ENCODE data around the gene B3GALT6. TPM values are rescaled to one million over a fixed set of nuclear protein-coding genes. Genes with fewer than 3 reads are reported as not detected.
A peak's percentile ranks its signal among the peaks of the same experiment; 100 is the strongest.
"Not testable (repeated sequence)": the region's sequence is repeated elsewhere in the genome, so short reads cannot be mapped to it uniquely, and the experiment has no call there.

The B3GALT6 gene
- total RNA-seq, 2 donors from 2014 or later, result 9.0 to 12.5 TPM

DNA sequence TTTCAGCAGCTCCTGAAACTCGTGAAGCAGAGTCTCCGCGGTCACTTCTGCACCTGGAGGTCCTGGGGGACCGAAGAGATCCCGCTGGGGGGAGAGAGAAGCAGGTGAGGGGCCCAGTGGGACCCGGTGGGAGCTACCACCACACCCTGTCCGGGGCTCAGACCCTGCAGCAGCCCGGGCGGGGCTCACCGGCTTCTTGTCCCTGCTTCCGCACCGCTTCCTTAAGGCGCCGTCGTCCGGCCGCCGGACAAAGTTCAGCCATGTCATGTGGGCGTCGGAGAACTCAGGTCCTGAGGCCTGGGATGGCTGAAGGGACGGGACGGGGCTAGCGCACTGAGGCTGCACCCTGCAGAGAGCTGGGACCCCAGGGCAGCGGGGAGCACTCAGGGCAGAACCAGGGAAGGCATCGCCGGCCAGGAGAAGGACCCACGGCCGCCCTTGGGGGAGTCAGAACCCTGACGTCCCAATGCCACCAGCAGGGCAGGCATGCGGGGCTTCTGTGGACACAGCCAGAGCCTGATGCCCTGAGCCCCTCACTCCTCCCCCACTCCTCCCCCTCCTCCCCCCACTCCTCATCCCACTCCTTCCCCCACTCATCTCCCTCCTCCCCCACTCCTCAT is 12.3 kb downstream of the B3GALT6 start:
- DNase-seq (ENCODE audit: low spot score in 2 of 2), result no peak
- Mint-ChIP-seq H3K27ac (no peak overlapping the region), H3K36me3 (no peaks in the 10 kb centered on the region), H3K9me3 (no peaks in the 10 kb centered on the region)
- no peak for ATAC-seq

DNA sequence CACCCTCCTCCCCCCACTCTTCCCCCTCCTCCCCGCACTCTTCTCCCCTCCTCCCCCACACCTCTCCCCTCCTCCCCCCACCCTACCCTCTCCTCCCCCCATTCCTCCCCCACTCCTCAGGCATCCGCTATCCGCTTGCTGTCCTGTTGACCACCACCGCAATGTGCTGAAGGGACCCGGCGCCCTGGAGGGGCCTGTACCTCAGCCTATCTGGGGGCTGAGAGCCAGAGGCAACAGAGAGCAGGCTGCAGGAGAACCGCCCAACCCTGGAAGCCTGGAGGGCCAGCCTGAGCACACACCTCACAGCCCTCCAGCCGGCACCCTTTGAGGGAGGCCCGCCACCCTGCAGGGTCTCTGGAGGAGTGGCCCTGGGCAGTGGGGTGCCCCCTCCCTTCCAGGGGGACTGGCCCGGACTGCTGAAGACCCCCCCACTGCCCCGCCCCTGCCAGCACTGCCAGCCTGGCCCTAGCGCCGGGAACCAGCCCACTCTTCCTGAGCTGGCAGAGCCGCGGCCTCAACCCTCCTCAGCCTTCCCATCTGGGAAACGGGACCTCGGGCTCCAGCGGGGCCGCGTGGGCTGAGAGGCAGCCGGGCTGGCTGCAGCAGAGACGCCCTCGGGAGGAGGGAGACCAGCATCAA is 13.3 kb downstream of the B3GALT6 start:
- no peak for ATAC-seq
- Mint-ChIP-seq H3K9me3 (no peaks in the 10 kb centered on the region), H3K36me3 (no peaks in the 10 kb centered on the region), H3K27ac (no peak overlapping the region)
- no peak for DNase-seq (ENCODE audit: low spot score in 2 of 2)

DNA sequence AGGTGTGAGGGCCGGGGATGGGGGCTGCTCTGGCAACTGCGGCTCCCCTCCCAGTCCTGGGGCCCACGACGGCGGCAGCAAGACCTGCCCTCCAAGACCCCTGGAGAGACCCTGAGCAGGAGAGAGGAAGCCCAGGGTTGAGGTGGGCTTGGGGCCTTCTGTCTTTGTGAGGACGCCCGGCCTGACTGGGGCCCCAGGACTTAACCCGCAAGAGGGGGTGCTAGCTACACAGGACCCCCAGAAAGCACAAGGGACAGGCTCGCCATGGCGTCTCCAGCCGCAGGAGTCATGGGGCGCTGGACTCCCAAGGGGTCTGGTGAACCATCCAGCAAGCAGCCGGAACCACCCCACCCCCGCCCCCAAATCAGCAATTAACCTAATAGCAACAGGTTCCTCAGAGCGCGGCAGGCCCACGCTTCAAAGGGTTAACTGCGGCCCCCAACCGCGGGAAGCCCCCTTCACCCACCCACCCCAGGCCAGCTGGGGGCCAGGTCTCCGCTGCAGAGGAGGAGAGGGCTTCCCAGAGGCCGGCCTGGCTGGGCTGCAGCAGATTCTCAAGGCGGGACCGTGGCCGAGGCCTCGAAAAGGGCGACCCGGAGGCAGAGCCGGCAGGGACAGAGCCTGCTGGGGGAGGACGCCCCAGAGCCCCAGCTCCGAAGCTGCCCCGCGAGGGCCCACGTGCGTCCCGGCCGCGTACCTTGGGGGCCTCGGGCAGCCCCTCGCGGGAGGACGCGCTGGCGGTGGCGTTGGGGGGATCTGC is 14.0 kb downstream of the B3GALT6 start:
- DNase-seq (ENCODE audit: low spot score in 2 of 2) (no peak), ATAC-seq (no peak)
- Mint-ChIP-seq H3K9me3 (no peaks in the 10 kb centered on the region), H3K36me3 (no peaks in the 10 kb centered on the region), H3K27ac (no peak overlapping the region)

DNA sequence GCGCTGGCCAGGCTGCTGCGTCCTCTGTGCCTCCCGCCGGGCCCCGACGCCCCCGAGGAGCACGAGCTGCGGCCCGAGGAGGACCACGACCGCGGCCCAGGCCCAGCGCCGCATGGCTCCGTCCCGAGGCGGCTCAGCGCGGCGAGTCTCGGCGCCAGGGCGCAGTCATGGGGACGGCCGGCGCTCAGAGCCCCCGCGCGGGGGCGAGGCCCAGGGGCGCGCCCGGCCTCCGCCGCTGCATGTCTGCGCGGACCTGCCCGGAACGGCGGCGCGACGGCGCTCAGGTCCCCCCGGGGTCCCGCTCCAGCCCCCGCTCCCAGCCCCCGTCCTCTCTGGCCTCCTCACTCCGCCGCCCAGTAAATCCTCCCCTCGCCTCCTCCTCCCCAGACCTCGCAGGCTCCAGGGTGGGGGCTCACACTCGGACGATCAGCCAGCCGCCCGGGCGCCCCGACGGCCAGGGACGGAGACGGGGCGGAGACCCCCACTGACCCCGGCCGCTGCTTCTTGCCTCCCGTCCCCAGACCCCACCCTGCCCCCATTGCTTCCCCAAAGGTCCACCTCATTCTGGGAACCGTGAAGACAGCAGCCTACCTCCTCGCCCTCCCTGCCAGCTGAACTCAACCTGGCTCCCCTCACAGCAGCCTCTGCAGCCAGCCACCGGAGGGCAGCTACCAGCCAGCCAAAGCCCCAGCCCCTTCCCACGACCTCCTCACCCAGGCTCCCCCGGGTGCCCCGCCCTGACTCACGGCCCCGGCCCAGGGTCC is 14.7 kb downstream of the B3GALT6 start, which contains the start of gene C1QTNF12:
Gene C1QTNF12 (minus strand): TSS at position 146 of the 764 bp plus-strand sequence. CDS start 32 bp downstream, at position 114.
- H3K27ac Mint-ChIP-seq, result no peak within 1 kb of the TSS
- H3K36me3 Mint-ChIP-seq, result no peaks in the 10 kb centered on the region
- ATAC-seq, result no peak
- DNase-seq (ENCODE audit: low spot score in 2 of 2), result no peak
- H3K9me3 Mint-ChIP-seq, result no peaks in the 10 kb centered on the region

DNA sequence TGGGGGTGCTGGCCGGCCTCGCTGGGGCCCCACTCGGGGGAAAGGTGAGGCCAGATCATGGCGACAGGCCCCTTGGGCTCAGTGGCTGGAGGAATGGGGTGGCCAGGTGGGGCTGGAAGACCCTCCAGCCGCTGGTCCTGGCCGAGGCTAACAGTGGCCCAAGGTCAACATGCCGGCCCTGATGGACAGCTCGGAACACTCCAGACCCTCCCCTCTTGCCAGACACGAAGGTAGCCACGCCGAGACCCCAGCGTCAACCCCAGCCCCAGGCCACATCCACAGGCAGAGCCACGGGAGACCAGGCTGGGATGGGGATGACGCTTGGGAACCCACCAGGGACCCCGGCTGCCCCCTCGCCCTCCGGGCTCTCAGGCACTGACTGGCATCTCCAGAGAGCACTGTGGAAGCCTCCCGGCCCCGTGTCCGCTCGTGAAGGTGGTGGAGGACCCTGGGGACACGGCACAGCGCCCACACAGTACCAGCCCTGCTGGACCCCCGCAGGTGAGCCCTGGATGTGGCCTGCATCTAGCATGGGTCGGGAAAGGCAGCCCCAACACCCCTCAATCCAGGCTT is 15.4 kb downstream of the B3GALT6 start:
- no peaks in the 10 kb centered on the region for H3K9me3 Mint-ChIP-seq
- no peak overlapping the region for H3K27ac Mint-ChIP-seq
- DNase-seq (ENCODE audit: low spot score in 2 of 2) (no peak), ATAC-seq (no peak)
- no peaks in the 10 kb centered on the region for H3K36me3 Mint-ChIP-seq

DNA sequence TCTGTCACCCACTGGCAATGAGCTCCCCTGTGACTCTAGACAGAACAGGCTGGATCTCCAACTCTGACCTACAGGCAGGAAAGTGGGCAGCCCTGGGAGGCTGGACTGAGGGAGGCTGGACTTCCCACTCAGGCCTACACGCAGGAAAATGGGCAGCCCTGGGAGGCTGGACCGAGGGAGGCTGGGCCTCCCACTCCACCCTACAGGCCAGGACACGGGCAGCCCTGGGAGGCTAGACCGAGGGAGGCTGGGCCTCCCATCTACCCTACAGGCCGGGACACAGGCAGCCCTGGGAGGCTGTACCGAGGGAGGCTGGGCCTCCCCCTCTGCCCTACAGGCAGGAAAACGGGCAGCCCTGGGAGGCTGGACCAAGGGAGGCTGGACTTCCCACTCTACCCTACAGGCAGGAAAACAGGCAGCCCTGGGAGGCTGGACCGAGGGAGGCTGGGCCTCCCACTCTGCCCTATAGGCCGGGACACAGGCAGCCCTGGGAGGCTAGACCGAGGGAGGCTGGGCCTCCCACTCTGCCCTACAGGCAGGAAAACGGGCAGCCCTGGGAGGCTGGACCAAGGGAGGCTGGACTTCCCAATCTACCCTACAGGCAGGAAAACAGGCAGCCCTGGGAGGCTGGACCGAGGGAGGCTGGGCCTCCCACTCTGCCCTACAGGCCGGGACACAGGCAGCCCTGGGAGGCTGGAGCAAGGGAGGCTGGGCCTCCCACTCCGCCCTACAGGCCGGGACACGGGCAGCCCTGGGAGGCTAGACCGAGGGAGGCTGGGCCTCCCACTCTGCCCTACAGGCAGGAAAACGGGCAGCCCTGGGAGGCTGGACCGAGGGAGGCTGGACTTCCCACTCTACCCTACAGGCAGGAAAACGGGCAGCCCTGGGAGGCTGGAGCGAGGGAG is 16.2 kb downstream of the B3GALT6 start:
- not testable (repeated sequence) for ATAC-seq; H3K9me3 Mint-ChIP-seq; H3K27ac Mint-ChIP-seq; DNase-seq (ENCODE audit: low spot score in 2 of 2); H3K36me3 Mint-ChIP-seq

DNA sequence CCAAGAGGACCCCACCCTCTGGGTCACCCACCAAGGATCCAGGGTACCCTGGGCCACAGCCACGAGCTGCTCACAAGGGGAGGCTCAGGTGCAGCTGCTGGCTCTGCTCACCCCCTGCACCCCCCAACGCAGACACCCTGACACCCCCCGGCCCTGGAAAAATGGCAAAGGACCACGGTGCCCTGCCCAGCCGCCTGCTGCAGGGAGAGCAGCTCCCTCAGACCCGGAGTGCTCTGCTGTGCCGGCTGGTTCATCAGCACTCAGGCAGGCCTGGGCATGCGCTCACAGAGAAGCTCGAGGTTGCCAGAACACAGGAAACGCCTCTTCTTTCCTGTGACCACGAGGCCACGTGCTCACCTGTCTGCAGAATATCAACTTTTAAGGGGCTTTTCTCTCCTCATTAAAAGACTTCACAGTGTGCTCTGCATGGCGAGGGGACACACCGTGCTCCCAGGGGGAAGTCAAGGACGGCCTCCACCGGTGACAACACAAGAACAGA is 18.8 kb downstream of the B3GALT6 start:
- H3K27ac Mint-ChIP-seq, result peak overlapping the region; percentile 65 to 95
- peaks cover 6 to 8% of the 10 kb centered on the region in 2 donors for H3K36me3 Mint-ChIP-seq
- peak in 1 of 2 donors; percentile 84 for DNase-seq (ENCODE audit: low spot score in 2 of 2)
- ATAC-seq, result peak; percentile 77 to 92
- no peaks in the 10 kb centered on the region for H3K9me3 Mint-ChIP-seq

DNA sequence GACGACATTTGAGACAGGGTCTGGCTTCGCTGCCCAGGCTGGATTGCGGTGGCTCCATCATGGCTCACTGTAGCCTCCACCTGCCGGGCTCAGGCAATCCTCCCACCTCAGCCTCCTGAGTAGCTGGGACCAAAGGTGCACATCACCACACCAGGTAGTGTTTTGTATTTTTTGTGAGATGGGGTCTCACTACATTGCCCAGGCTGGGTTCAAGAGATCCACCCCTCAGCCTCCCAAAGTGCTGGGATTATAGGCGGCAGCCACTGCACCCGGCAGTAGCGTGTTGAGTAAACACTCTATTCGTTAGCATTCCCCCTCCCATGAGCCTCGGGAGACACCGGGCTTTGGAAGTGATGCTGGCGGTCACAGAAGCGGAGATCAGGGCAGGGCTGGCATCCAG is 21.3 kb downstream of the B3GALT6 start:
- DNase-seq (ENCODE audit: low spot score in 2 of 2) (no peak), ATAC-seq (no peak)
- no peaks in the 10 kb centered on the region for H3K9me3 Mint-ChIP-seq
- peak overlapping the region in 1 of 2 donors; percentile 67 for H3K27ac Mint-ChIP-seq
- peaks cover 6 to 13% of the 10 kb centered on the region in 2 donors for H3K36me3 Mint-ChIP-seq

DNA sequence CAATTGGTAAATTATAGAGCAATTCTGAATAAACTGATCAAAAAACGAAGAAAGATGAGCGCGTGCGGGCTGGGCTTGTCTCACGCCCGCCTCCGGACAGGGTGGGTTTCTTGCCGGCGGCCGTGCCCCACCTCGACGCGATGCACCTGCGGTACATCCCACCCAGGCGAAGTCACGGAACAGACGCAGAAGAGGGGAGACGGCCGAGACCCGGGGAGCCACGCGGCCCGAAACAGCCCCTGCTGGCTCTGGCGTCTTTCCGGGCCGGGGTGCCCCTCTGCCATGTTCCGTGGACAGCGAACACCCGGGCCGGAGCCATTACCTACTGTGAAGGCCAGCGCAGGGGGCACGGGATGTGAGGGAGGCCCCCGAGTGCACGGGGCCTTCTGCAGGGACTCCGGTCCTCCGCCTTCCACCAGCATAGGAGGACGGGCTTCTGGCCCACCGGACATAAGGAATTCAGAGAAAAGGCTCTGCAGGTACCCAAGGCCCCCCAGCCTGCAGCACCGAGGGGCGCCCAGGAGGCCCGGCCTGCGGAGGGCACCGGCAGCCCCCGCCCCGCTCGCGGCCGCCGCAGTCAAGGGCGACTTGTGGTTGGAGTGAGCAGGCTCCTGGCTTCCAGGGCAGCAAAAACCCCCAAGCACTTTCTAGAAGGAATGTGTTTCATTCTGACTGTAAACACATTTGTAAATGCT is 22.1 kb downstream of the B3GALT6 start:
- Mint-ChIP-seq H3K36me3 (peaks cover 6 to 13% of the 10 kb centered on the region in 2 donors), H3K27ac (peak overlapping the region in 1 of 2 donors; percentile 67), H3K9me3 (no peaks in the 10 kb centered on the region)
- ATAC-seq (no peak), DNase-seq (ENCODE audit: low spot score in 2 of 2) (no peak)

DNA sequence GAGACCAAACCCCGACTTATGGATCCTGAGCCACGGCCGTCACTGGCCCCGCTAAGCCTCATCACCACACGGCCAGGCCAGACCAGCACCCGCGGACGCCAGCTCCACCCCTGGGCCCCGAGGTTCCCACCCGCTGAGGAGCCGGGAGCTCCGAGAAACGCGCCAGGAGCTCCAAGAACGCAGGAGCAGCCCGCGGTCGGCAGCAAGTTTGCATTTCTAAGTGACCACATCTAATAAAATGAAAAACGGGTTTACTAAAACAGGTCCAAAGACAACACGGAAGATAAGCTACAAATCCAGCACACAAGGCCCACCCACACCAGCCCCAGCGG is 22.6 kb downstream of the B3GALT6 start:
- ATAC-seq, result no peak
- no peak for DNase-seq (ENCODE audit: low spot score in 2 of 2)
- H3K9me3 Mint-ChIP-seq, result no peaks in the 10 kb centered on the region
- no peak overlapping the region for H3K27ac Mint-ChIP-seq
- H3K36me3 Mint-ChIP-seq, result peaks cover 6 to 17% of the 10 kb centered on the region in 2 donors

DNA sequence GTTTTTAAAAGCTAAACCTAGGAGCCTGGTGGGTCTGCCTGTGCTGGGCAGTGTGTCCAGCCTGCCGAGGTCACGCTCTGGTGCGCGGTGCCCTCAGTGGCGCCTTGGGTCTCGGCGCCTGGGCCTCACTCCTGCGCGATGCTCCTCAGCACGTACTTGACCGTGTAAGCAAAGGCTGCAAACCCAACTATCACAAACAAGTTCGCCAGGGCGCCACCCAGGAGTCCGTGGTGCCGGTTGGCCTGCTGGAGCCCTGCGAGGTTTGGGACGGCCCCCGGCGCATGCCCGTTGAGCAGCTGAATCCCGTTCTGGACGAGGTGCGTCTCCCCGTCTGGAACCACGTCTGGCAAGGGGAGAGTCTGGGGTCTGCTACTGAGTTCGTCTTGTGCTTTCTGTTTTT is 23.0 kb downstream of the B3GALT6 start:
- no peak for ATAC-seq
- peaks cover 6 to 21% of the 10 kb centered on the region in 2 donors for H3K36me3 Mint-ChIP-seq
- H3K9me3 Mint-ChIP-seq, result no peaks in the 10 kb centered on the region
- no peak for DNase-seq (ENCODE audit: low spot score in 2 of 2)
- H3K27ac Mint-ChIP-seq, result no peak overlapping the region

DNA sequence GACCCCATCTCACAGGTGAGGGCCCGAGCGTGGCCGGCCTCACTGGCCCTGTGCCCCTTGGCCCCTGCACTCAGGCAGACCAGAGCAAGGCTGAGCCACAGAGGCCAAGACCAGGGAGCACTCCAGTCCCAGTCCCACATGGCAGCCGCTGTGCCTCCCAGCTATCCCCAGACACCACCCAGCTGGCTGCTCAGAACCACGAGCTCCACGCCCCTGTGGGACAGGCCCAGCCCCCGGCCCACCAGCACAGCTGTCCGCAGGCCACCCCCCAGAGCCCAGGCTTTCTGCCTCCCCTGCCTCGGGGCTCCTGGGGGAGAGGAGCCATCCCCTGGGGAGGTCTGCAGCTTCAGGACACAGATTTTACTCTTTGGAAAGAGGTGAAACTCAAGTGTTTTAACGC is 23.6 kb downstream of the B3GALT6 start:
- DNase-seq (ENCODE audit: low spot score in 2 of 2) (no peak), ATAC-seq (no peak)
- peaks cover 6 to 21% of the 10 kb centered on the region in 2 donors for H3K36me3 Mint-ChIP-seq
- H3K9me3 Mint-ChIP-seq, result no peaks in the 10 kb centered on the region
- H3K27ac Mint-ChIP-seq, result no peak overlapping the region

DNA sequence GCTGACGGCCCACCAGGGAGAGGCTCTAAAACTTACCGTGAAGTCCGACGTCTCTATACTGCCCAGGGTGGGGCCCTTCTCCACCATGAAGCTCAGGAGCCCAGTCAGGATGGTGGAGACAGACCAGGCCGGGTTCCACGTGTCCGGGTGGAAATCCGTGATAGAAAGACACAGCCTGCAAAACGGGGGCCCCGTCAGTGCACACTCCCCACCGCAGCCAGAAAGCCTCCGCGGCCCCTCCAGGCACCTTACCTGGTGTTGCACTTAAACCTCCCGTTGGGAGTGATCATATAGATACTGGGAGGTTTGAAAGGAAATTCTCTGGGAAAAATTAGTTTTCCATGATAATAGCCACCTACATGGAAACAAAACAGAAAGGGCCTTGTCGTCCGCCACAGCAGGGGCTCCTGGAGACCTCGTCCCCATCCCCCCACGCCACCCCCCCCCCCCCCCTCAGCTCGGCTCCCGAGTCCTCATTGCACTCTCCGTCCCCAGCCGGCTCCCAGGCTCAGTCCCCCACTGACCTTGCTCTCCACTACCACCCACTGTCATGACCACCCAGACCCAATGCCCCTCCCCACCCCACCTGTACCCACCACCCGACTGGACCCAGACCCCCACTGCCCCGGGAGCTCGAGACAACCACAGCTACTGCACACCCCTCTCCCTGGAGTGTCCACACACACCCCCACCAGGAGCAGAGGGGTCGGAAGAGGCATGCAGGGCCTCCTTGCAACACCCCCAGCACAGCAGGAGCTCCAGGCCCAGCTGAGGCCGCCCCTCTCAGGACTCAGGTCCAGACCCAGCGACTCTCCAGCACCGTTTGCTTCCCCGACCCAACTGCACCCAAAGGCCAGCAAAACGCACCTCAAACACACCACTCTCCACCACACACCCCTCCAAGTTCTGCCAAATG is 25.2 kb downstream of the B3GALT6 start:
- no peak for ATAC-seq
- Mint-ChIP-seq H3K27ac (peak overlapping the region in 1 of 2 donors; percentile 45), H3K36me3 (peaks cover 6 to 21% of the 10 kb centered on the region in 2 donors), H3K9me3 (no peaks in the 10 kb centered on the region)
- DNase-seq (ENCODE audit: low spot score in 2 of 2), result no peak

DNA sequence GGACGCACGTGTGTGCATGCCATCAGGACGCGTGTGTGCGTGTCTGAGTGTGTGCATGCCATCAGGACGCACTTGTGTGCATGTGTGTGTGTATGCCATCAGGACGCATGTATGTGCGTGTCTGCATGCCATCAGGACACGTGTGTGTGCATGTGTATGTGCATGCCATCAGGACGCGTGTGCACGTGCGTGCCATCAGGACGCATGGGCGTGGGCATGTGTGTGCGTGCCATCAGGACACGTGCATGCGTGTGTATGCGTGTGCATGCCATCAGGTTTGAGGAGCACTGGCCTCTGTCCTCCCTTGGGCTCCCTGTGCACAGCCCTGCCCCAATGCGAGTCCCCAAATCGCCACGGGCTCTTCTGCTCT is 27.1 kb downstream of the B3GALT6 start:
- Mint-ChIP-seq H3K27ac (no peak overlapping the region), H3K9me3 (no peaks in the 10 kb centered on the region), H3K36me3 (peaks cover 5 to 13% of the 10 kb centered on the region in 2 donors)
- DNase-seq (ENCODE audit: low spot score in 2 of 2) (no peak), ATAC-seq (no peak)
